BJ (cell line): ENCODE measurements around the gene TNKS2. TPM values are rescaled to one million over a fixed set of nuclear protein-coding genes. Genes with fewer than 3 reads are reported as not detected.

ENCODE experiments used
- CTCF ChIA-PET: fragments of 350-600 bp; formaldehyde crosslinking; extraction: SDS; loops from one replicate; lab custom pipeline; 2021; ENCODE audit warnings: antibody characterized with exemption, inconsistent platforms; lab: Yijun Ruan, JAX
- POLR2A ChIA-PET: fragments of 300-600 bp; sonication (Branson Sonifier 250); formaldehyde crosslinking; extraction: SDS; loops from one replicate; lab custom pipeline; 2021; ENCODE audit warnings: antibody characterized with exemption; lab: Charles Lee
- DNase-seq: peaks from one replicate; pipeline ENCODE4 v3.0.0-alpha.2; 2011; ENCODE audit warnings: low read depth
- H3K27me3 ChIP-seq: 2 replicates; pipeline ENCODE4 v1.6.0; 2011; ENCODE audit warnings: low read length; ENCODE audit not compliant: control insufficient read depth, insufficient read depth
- H3K36me3 ChIP-seq: 2 replicates; pipeline ENCODE4 v1.5.1; 2011; ENCODE audit warnings: low read length; ENCODE audit not compliant: control insufficient read depth, insufficient read depth
- H3K4me3 ChIP-seq: 2 replicates; pipeline ENCODE4 v1.5.1; 2011; ENCODE audit warnings: low read depth, mild to moderate bottlenecking, control low read depth, low read length
- polyA plus RNA-seq: library from polyadenylated mRNA; depleted of rRNA; stranded (reverse); fragments of >200 nt; gene quantifications from 2 replicates; pipeline ENCODE4 v1.2.3, GENCODE V29; 2011
- TF ChIP-seq, protein P1 (sequence below): IDR thresholded peaks from 2 replicates; pipeline ENCODE4 v1.5.1; 2011; ENCODE audit warnings: low read depth, mild to moderate bottlenecking, control low read depth, inconsistent platforms, low read length, moderate library complexity; ENCODE audit not compliant: insufficient read depth

TNKS2 gene
- polyA plus RNA-seq, 1 experiment, result 16.6 TPM

- CTCF ChIA-PET, result no interaction called here
- POLR2A ChIA-PET, result no interaction called here
- DNase-seq, result no peak
- H3K36me3 ChIP-seq, result no peaks in the 10 kb centered on the region
- no peaks in the 10 kb centered on the region for H3K27me3 ChIP-seq
- H3K4me3 ChIP-seq, result no peak overlapping the region
- TF ChIP-seq, protein P1, sequence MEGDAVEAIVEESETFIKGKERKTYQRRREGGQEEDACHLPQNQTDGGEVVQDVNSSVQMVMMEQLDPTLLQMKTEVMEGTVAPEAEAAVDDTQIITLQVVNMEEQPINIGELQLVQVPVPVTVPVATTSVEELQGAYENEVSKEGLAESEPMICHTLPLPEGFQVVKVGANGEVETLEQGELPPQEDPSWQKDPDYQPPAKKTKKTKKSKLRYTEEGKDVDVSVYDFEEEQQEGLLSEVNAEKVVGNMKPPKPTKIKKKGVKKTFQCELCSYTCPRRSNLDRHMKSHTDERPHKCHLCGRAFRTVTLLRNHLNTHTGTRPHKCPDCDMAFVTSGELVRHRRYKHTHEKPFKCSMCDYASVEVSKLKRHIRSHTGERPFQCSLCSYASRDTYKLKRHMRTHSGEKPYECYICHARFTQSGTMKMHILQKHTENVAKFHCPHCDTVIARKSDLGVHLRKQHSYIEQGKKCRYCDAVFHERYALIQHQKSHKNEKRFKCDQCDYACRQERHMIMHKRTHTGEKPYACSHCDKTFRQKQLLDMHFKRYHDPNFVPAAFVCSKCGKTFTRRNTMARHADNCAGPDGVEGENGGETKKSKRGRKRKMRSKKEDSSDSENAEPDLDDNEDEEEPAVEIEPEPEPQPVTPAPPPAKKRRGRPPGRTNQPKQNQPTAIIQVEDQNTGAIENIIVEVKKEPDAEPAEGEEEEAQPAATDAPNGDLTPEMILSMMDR, result no peak
These were observed 77.6 kb downstream of the TNKS2 start for GRCh38 chr10:91875779-91876178.

DNA sequence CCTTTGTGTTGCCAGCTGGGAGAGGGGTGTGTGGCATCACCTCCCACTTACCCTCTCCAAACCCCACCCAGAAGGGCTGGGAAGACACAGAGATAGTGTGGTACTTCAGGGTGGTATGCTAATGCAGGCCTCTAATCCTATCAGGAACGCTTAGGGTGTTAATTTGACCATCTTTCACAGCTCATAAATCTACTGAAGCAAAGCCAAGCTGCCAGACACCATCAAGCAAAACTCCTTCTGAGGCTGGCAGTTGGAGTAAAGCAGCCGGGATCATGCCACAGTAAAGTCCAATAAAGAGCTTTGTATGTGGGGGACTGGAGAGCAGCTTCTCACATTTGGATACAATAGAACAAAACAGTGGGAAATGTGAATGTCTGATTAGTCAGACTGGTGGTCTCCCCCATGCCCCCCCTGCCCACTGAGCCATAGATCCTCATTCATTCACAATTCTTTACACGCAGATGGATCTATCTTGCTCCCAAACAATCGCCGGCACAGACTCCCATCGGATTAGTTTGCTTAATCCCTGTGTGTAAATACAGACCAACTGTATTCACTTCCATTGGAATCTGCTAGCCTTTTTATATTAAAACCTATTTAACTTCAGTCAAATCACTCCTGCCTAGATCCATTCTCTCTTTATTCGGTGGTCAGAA, 81.4 kb downstream of the TNKS2 start:
- no peak for DNase-seq
- CTCF ChIA-PET, result no interaction called here
- TF ChIP-seq, protein P1, result no peak
- POLR2A ChIA-PET, result no interaction called here
- no peak overlapping the region for H3K4me3 ChIP-seq
- no peaks in the 10 kb centered on the region for H3K27me3 ChIP-seq
- H3K36me3 ChIP-seq, result no peaks in the 10 kb centered on the region

GRCh38 chr10:91880310-91880709, 82.1 kb downstream of the TNKS2 start:
- TF ChIP-seq, protein P1, result no peak
- DNase-seq, result no peak
- POLR2A ChIA-PET, result no interaction called here
- Histone ChIP-seq H3K36me3 (no peaks in the 10 kb centered on the region), H3K27me3 (no peaks in the 10 kb centered on the region), H3K4me3 (no peak overlapping the region)
- CTCF ChIA-PET, result interaction anchor here (1.1 kb wide), 1 partner anchor 14 kb away, joined by 4 read pairs; no protein-coding TSS in a partner anchor

DNA sequence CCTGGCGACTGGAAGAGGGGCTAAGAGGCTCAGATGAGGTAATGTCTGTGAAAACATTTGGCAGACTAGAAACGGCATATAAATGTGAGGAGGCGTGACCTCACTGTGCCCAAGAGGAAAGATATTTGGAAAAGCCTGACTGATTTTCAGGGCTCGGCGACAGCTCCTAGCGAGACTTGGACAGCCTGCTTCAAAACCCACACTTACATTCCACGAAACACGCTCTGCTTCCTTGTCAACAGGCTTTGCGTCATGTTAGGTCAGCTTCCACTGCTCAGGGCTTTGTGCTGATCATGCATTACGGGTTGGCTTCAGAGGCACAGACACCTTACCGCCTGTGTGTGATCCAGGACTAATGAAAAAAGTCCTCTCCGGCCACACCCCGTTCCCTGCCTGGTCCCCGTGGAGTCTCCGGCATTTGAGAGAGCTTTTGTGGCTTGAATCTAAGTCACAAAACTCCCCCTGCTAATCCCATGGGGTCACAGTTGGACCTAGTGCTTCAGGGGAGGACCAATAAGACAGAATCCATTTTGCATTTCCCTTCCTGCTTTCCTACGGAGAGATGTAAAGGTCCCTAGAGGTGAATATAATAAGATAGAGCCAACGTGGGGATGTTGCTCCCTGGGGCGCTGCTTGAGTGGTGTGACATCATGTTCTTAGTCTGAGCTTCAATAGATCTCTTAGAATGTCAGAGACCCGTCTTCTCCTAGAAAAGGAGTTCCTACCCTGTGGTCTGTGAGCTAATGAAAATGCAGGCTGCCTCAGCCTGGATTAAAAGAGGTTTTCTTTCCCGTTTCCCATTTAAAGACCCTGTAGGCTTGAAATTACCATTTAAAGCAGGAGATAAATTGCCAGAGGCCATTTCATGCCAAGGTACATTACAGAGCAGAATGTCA, 85.6 kb downstream of the TNKS2 start:
- H3K4me3 ChIP-seq, result no peak overlapping the region
- DNase-seq, result no peak
- CTCF ChIA-PET, result interaction anchor here (1.1 to 1.3 kb wide), 4 partner anchors 13 to 30 kb away, joined by 3 to 4 read pairs (median 3); no protein-coding TSS in a partner anchor
- POLR2A ChIA-PET, result interaction anchor here (0.7 kb wide), 1 partner anchor 204 kb away, joined by 5 read pairs; no protein-coding TSS in a partner anchor
- no peaks in the 10 kb centered on the region for H3K36me3 ChIP-seq
- TF ChIP-seq, protein P1, result no peak
- no peaks in the 10 kb centered on the region for H3K27me3 ChIP-seq

- DNase-seq, result no peak
- no peaks in the 10 kb centered on the region for H3K27me3 ChIP-seq
- TF ChIP-seq, protein P1, result no peak
- no peak overlapping the region for H3K4me3 ChIP-seq
- ChIA-PET POLR2A (no interaction called here), CTCF (interaction anchor here (1.1 to 1.3 kb wide), 4 partner anchors 12 to 30 kb away, joined by 3 to 4 read pairs (median 3); no protein-coding TSS in a partner anchor)
- no peaks in the 10 kb centered on the region for H3K36me3 ChIP-seq
These were observed 86.3 kb downstream of the TNKS2 start for GRCh38 chr10:91884536-91884935.
